Superior temporal gyrus (tissue), 1 donor: ENCODE data around the gene SLC22A5.
"Not testable (repeated sequence)": the region's sequence is repeated elsewhere in the genome, so short reads cannot be mapped to it uniquely, and the experiment has no call there.

ENCODE experiments used
- DNase-seq: peaks from one replicate; pipeline ENCODE4 v3.0.0-alpha.2; 2016; ENCODE audit errors: extremely low spot score

The SLC22A5 gene

DNA sequence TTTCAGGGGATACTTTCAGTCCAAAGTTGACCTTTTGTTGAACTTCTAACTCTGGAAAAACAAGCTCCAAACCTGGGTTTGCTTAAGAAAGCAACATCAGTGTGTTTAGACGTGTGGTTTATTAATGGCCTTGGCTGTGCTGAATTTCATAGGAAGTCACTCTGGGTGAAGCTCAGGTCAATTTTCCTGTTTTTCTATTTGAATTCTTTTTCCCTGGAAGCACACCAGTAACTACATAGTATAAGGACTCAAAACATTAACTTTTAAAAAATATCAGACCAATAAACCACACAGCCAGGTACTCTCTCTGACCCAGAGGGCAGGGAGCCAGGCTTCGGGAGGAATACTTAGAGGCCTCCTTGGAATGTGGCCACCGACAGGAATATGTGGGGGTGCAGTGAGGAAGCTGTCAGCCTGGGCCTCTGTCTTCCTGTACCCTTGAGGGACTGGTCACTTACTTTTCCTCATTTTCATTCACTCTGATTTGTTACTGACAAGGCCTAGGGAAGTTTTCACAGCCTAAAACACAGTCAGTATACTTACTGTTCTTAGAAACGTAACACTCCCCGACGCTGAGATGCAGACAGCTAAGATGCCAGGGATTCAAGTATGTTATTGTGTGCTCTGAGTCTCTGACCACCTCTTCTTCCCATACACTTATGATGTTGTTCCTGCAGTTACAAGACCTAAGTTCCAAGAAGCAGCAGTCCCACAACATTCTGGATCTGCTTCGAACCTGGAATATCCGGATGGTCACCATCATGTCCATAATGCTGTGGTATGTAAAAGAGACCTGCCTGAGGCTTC lies 18.9 kb downstream of the SLC22A5 start:
- no peak for DNase-seq

DNA sequence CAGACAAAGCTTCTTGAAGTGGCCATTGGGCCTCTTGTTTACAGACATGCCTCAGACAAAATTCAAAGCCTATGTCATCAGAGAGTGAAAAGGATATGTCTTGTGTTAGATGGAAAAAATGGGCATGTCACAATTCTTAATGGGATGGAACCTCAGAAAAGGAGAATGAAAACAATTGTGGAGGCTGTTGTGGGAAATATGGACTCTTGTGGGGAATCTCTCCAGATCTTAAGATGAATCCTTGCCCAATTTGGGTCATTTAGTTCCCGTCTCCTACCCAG lies 19.5 kb downstream of the SLC22A5 start:
- no peak for DNase-seq

DNA sequence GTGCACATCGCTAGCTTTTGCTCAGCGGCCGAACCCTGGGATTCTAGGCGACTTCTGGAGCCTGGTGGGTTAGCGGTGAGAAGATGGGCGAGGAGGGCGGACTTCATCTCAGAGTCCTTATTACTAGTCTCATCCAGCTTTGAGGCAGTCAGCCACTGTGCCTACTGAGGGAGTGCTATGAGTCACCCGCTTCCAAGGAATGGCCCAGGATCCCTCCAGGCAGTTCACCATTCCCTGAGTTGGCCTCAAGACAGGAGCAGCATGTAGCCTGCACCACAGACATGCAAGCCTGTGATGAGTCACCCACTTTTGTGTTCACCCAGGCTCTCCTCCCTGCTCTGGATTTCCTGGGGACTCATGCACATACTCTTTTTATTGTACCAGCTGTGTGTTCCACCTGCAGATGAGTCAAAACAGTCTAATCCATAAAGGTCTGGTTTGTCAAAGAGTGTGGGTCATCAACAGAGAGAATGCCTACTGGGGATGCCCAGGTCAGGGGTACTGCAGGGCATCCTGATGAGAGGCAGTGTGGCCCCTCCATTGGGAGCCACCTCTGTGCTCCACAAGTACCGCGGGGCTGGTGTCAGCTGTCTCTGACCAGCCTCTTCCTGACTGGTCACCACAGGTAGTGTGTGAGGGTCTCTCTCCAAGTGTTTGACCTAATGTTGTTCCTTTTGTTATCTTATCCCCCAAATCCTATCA lies 20.2 kb downstream of the SLC22A5 start:
- DNase-seq: no peak

DNA sequence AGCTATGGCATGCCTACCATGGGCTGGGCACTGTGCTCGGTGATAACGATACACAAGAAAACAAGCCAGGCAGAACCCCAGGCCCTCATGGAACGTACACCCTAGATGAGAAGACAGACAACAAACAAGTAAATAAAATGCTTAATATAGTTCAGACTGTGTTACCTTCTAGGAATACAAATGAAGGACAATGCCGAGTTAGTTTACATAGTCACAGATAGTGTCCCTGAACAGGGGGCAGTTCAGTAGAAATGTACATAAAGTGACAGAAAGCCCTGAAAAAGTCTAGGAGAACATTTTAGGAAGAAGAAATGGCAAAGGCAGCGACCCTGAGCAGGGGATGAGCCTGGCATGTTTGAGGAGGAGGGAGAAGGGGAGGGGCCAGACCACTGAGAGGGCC lies 21.7 kb downstream of the SLC22A5 start:
- DNase-seq: no peak

DNA sequence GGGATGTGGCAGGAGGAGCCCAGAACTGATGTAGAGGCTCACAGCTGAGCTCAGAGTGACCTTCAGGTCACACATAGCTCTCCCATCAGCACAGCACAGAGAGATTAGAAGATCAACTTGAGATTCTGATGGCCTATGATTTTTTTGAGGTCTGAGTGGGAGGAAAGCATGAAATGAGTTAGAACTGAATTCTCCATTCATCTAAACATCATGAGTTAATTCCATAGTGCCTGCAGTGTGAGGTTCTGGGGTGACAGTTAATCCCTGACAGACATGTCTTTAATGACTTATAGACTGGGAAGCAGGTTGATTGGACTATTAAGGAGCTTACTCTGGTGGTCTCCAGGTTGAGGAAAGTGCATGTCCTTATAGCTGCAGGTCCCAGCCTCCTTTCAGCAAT lies 22.4 kb downstream of the SLC22A5 start:
- no peak for DNase-seq

DNA sequence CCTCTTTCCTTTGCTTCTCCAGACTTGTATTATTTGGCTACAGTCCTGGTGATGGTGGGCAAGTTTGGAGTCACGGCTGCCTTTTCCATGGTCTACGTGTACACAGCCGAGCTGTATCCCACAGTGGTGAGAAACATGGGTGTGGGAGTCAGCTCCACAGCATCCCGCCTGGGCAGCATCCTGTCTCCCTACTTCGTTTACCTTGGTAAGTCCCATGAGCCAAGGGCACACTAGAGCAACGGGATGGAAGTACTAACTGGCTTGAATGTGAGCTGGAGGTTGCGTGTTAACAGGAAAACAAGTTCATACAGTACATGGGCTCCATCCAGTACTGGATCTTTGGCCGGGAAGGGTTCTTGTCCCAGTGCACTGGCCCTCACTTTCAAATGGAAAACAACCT lies 22.9 kb downstream of the SLC22A5 start:
- no peak for DNase-seq

DNA sequence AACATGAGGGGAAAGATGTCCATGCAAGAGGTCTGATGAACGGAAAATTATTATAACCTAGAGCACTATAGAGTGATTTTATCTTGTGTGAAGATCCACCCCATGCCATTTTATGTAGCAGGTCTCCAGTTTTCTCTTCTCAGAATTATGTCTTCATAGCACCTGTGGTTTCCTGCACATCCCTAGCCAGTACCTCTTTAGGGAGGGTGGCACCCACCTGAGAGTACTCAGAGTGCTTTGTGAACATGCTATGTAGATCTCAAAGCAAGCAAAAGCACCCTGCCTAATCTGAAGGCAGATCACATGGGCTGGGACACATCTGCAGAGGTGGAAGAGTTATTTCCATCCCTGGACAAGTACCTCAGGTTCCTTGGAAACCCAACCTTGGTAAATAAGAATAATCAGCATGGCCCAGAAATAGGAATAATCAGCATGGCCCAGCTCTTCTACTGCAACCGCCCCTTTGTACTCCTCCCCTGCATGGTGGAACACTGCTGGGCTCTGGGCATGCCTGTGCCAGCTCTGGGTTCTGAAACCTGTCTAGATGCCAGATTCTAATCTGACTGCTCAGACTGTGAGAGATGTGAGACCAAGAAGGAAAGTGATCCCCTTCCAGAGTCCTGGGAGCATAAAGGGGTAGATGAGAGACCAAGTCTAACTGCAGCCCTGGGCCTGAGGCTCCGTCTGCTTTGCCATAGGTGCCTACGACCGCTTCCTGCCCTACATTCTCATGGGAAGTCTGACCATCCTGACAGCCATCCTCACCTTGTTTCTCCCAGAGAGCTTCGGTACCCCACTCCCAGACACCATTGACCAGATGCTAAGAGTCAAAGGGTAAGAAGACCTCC lies 23.7 kb downstream of the SLC22A5 start:
- no peak for DNase-seq

DNA sequence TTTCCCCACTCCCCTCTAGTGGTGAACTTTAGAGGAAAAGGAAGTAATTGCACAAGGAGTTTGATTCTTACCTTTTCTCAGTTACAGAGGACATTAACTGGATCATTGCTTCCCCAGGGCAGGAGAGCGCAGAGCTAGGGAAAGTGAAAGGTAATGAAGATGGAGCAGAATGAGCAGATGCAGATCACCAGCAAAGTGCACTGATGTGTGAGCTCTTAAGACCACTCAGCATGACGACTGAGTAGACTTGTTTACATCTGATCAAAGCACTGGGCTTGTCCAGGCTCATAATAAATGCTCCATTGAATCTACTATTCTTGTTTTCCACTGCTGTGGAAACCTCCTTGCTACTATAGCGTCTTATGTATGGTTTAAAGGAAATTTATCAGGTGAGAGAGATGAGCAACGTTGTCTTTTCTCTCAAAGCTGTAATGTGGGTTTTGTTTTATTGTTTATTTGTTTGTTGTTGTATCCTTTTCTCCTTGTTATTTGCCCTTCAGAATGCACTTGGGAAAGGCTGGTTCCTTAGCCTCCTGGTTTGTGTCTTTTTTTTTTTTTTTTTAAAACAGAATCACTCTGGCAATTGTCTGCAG lies 25.3 kb downstream of the SLC22A5 start:
- DNase-seq: no peak

DNA sequence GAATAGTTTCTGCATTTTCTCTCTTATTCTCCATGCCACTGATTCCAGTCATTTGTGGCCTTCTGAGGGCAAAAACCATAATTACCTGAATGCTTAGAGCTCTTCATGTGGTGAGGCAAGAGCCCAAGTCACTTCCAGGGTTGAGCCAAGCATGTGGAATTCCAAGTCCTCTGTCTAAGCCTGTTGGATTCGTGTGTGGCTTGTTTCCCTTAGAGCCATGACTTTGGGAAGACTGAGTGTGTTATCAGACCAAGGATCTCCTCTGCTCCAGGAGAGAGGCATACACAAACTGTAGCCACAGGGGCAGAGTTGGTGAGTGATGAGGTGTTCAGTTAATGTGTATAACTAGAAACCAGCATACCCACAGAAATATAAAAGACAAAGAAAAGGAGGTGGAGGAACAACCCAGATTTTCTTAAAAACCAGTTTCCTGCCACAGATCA lies 27.1 kb downstream of the SLC22A5 start:
- no peak for DNase-seq

DNA sequence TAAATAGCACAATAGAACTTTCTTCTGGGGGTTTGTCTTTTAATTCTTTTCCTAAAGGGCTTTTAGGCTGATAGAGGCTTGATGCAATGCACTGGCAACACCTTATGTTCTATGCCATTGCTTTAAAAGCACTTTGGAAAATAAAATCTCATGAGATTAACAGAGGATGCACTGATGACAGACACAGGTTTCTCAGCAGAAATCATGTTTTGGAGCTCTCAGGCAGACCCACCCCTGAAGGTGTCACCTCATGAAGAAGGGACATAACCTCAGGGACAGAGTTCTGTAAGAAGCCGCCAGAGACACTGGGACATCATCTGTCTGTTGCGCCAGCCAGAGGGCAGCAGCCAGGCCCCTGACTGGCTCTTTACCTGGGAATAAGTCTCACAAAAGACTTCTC lies 27.7 kb downstream of the SLC22A5 start:
- no peak for DNase-seq

DNA sequence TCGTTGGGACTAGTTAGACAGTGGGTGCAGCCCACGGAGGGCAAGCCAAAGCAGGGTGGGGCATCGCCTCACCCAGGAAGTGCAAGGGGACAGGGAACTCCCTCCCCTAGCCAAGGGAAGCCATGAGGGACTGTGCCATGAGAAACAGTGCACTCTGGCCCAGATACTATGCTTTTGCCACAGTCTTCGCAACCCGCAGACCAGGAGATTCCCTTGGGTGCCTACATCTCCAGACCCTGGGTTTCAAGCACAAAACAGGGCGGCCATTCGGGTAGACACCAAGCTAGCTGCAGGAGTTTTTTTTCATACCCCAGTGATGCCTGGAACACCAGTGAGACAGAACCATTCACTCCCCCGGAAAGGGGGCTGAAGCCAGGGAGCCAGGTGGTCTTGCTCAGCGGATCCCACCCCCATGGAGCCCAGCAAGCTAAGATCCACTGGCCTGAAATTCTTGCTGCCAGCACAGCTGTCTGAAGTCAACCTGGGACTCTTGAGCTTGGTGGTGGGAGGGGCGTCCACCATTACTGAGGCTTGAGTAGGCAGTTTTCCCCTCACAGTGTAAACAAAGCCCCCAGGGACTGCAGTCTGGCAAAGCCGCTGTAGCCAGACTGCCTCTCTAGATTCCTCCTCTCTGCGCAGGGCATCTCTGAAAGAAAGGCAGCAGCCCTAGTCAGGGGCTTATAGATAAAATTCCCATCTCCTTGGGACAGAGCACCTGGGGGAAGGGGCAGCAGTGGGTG lies 28.6 kb downstream of the SLC22A5 start:
- DNase-seq: not testable (repeated sequence)

DNA sequence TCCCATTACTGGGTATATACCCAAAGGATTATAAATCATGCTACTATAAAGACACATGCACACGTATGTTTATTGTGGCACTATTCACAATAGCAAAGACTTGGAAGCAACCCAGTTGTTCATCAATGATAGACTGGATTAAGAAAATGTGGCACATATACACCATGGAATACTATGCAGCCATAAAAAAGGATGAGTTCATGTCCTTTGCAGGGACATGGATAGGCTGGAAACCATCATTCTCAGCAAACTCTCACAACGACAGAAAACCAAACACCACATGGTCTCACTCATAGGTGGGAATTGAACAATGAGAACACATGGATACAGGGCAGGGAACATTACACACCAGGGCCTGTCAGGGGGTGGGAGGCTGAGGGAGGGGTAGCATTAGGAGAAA lies 34.5 kb downstream of the SLC22A5 start:
- not testable (repeated sequence) for DNase-seq

DNA sequence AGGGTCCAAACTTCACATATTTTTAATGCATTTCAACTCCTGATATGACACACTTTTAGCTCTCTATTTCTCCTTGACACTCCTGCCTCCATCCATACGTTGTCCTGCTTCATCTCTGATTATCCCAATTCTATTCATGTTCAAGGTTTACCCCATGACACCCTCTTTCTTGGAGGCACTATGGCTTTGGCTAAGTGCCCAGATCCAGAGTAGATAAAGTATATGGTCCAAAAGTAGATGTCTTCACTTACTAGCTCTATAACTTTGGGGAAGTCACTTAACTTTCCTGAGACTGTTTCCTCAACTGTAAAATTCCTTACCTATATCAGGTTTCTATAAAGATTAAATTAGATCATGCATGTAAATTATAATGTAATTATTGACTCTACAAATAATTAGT lies 36.1 kb downstream of the SLC22A5 start:
- DNase-seq: no peak

DNA sequence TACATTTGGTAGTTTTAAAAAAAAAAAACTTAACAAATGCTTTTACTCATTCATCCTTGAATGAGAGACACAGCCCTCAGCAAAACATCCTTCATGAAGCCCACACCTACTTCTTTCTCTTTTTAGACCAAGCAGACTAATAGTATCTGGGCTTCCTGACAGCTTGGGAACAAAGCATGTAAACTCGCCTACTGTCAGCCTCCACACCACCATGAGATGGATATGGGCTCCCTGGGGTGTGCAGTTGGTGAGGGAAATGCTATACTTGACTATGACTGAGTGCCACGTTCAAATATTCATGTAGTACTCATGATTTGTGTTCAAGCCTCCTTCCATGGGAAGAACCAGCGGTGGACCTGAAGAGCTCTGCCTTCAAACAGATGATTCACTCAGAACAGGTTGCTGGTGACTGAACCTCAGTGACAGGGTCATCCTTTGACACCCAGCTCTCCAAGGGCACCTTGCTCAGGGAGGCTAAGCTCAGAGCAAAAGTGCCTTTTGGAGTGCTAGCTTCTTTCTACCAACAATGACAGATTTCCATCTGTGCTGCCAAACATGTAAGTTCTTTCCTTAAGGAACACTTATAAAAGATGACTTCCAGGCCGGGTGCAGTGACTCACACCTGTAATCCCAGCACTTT lies 36.8 kb downstream of the SLC22A5 start:
- no peak for DNase-seq

DNA sequence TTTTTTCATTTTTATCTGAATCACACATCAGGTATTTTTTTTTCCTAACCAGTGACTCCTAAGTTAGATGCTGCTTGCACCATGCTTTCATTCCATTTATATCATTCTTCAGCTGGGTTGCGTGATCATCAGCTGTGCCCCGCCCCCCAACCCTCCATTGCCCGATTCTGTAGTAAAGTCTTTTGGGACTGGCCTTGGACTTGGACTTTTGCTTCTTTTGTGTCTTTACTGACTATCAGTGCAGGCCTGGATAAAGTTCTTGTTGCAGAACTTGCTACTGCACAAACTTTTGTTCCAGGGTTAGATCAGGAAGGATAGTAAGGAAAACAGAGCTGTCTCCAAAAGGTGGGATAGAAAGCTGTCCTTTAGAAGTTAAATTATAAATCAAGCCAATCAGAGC lies 38.5 kb downstream of the SLC22A5 start:
- no peak for DNase-seq

DNA sequence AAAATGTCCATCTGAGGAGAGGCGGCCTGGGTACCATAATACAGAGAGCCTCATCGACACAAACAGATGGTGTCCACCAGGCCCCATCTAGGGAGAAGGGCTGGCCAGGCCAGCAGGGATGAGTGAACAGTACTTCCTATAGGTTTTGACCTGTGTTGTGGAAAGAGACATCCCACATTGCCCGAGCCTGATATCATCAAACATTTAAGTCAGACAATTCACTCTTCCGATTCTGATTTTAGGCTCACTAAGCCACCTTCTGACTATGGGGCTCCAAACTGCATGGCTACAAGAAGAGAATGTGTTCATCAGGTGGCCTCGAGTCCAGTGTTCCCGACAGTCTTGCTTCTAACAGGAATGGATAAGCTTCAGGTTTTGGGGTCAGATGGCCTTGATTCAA lies 38.9 kb downstream of the SLC22A5 start:
- DNase-seq: no peak

DNA sequence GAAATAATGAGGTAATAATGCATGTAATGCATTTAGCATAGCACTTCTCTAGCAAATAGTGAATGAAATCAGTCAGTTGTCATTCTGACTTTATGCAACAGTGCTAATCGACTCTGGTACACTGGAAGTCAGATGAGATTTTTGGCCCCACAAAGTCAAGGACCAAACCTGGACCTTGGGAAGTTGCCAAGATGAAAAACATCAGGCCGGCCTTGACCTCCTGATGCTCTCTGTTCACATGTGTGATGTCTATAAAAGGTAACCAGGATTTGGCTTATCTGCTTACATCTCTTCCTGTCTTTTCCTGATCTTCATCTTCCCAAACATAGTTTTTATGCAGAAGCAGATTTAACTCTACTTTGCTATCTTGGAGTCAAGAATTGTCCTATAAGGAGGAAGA lies 39.5 kb downstream of the SLC22A5 start:
- no peak for DNase-seq

DNA sequence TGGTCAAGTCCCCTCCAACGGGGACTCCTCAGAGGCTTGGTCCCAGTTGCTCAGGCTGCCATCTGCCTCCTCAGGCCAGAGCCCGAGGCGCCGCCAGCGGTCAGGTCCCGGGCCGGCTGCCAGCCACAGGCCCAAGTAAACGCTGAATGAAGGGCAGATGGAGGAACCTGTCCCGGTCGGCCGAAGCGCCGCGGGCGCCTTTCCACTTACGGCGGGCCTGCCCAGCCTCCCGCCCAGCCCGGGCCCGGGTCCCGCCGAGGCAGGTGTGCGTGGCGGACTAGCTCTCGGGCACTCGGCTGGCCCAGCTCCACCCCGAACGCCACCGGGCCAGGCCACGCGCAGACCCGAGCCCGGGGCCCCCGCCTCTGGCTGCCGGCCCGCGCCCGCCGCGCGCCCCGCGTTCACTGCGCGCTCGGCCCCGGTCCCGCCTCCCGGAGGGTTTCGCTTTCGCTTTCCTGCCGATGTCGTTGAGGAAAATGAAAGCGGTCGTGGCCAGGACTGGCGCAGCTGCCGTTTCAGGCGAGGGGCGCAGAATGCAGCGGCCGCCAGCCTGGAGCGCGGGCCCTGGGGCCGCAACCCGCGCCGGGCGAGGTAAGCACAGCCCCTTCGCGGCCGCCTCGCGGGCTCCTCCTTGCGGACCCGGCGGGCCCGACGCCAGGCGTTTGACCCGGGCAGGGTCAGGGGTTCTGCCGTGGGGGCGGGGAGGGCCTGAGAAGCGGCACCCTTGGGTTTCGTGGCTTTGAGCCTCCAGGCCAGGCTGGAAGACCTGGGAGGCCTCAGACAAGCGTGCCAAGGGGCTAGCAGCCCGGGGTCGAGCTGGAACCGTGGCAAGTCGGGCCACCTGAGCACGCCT lies 41.2 kb downstream of the SLC22A5 start:
- DNase-seq: peak; percentile 71

DNA sequence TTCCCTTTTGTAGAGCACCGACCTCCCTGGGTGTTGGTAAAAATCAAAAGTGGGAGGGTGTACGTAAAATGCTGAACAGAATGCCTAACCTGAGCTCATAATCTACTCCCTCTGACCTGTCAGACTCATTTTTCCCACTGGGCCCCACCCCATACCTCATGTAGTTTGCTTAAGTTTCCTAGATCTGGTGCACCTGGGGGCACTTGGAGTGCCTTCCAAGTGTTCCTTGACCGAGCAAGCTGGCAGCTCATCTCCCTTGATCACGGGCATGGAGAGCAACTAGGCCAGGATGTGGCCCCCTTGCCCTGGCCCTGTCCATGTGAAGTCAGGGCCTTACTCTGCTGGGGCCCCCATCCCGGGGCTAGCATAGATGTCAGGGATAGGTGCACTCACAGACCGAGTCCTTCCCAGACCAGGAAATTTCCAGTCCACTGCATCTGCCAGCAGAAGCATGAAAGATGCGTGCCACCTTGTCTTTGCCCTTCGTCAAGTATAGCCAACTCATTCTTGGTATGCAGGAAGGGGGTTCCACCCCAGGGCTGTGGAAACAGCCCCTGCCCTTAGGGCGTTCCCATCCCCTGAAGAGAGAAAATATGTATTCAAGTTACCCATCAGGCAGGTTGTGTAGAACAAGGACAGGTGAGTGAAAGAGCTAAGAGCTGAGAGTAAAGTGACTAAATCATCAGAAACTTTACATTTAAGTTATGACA lies 41.9 kb downstream of the SLC22A5 start:
- DNase-seq: no peak
